Activated naive CD8-positive, alpha-beta T cell treated with anti-CD3 and anti-CD28 coated beads, Interleukin-2, amount 50 U/mL, for 16 hours (primary cell): Measurements from ENCODE around the gene PCDH20.
"Not testable (repeated sequence)": the region's sequence is repeated elsewhere in the genome, so short reads cannot be mapped to it uniquely, and the experiment has no call there.

Experiments used
- DNase-seq: peaks from one replicate; pipeline ENCODE4 v3.0.0-alpha.2; 2020; ENCODE audit warnings: low read depth, low spot score

Gene PCDH20

GRCh38 chr13:61415749-61416148 is at the start of gene PCDH20:
Gene PCDH20 (minus strand): TSS chr13:61415849. CDS start chr13:61415158, 691 bp downstream.
- no peak for DNase-seq

DNA sequence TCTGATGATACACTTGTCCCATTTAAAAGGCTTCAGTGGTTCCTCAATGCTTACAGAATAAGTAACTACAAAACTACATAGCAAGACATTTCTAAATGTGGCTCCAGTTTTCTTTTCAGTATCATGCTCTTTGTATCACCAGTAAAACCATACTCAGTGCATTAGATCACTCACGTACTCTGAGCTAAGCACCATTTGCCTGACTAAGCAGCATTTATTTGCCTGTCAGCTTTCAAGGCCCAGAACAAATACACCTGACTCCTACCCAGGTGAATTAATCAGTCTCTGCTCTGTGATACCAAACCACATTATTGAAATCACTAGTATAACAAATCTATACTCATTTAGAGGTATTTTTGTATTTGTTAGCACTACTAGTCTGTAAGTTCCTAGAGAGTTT is 47.4 kb upstream of the PCDH20 start:
- DNase-seq, result no peak

DNA sequence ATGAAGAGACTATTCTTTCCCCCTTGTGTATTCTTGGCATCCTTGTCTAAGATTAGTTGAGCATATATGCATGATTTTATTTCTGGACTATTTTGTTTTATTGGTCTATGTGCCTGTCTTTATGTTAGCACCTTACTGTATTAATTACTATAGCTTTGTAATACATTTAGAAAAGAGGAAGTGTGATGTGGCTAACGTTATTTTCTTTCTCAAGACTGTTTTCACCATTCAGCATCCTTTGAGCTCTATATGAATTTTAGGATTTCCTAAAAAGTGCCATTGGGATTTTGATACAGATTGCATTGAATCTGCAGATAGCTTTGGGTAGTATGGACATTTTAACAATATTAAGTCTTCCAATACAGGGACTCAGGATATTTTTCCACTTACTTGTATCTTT is 37.5 kb upstream of the PCDH20 start:
- no peak for DNase-seq

DNA sequence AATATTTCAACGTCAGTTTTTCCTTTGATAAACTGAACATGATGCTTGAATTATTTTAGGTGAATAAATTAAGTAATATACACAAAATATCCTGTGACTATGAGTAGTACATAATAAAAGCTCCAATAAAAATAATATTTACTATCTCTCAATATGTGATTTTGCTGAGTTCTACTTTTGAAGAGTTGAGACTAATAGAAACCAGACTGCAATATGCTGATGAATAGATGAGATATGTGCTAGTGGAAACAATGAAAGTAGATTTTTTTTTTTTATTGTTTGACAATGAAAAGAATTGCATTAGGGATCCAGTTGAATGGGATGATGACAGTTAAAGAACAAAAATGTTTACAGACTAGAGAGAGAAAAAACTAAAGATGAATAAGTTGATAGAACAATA is 16.4 kb upstream of the PCDH20 start:
- DNase-seq, result no peak

DNA sequence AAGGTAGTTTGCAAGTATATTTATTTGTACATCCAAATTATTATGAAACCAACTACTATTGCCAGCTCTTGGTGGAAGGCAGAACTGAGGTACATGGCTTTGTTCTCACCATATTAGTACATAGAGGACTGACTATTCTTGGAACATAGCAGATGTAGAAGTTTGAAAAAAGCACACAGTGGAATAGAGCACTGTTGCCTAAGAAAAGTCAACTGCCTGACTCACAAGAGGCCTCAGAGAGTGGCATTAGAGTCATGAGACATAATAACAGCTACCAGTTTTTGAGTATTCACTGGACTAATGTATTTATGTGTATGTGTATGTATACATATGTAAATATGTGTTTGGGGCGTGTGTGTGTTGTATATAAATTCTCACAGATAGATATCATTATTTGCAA is 8.3 kb upstream of the PCDH20 start:
- DNase-seq, result no peak

DNA sequence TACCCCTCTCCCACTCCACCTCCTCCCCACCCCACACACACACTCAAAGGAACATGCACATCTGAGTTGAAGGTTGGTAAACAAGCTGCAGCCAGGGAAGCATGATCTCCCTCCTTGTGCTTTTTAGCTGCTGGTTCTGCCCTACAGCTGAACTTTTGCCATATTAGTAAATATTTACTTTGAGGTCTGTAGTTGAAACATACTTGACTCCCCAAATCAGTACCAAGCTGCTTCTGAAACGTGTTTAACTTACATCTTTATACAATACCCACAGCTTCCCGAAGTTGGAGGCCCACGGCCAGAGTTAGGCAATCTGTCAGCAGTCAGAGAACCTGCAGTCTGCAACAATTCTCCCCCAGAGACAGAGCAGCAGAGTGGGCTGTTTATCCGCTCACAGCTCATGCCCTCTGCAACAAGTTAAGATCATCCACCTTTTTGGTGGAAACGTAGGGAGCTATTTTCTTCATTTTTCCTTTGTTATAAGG is 1.5 kb upstream of the PCDH20 start:
- no peak for DNase-seq

GRCh38 chr13:61415058-61415721 is 459 bp downstream of the PCDH20 start:
- DNase-seq, result no peak

DNA sequence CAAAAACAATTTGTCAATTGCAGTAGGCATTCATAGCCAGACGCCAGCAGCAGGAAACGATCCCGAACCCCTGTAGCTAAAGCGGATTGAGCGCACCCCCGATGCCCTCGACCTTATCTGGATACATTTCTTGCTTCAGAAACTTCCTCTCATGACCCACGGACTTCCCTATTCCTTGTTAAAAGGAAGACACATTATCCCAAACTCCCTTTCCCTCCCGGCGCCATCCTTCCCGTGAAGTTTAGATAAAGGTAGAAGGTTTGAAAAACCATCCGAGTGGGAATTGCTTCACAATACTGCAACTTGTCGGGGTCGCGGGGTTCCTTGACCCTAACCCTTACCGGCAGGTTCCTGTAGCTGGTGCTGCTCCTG is 977 bp downstream of the PCDH20 start:
- DNase-seq, result no peak

- DNase-seq, result no peak
Measured at GRCh38 chr13:61413572-61414535, 1.8 kb downstream of the PCDH20 start.

DNA sequence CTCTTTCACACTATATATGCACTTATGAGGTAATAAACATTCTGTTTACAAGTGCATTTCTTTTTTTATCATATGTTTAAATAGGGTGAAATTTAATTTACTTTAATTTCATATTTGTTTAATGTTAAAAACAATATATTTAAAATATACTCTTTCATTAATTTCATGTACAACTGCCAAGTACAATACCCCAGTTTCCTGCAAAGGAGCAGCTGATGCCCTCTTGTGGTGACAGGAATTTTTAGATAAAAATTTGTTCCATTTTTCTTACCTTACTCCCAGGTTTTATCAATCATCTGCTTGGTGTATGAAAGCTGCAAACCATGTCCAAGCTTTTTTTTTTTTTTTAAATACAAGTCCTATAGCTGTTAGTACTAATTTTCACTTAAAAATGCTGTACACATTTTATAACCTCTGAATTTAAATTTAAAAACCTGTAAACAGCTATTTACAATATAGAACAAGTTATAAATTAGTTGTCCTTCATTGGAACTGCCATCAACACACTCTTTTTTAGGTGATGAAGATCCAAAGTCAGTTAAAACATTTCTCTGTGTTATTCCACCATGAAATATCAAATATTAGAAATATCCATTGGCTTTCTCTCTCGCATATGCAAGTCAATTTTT is 4.9 kb downstream of the PCDH20 start:
- DNase-seq, result no peak

DNA sequence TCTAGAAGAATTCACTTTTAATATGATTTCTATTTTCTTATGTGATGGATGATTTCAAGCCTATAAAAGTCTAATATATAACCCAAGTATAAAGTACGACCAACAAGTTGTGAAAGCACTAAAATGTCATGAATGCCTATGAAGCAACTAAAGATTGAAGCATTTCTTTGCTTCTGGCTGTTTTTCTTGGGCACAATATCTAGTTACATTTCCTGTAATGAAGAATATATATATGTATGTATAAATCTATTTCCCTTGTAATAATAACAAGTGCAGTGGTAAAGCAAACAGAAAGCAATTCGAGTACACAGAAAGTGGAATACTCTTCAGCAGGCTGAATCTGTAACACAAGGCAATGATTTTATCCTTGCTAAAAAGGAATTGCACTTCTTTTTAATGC is 5.4 kb downstream of the PCDH20 start:
- DNase-seq, result no peak

DNA sequence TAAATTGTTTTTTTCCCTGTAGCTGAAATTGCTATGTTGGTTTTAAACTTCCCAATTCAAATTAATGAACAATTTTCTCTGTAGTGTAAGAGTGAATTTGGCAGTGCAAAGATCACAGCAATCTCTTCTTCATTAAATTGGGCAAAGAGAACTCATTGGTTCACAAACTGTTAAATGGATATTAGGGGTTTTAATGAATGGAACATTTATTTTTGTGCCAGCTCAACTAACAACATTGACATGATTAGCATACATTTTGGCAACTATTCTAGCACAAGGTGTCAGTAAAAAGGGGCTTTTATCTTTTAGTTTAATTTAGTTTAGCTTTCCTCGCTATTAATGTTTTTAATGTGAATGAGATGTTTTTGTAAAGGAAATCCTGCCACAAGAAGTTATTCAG is 7.1 kb downstream of the PCDH20 start:
- DNase-seq, result no peak

DNA sequence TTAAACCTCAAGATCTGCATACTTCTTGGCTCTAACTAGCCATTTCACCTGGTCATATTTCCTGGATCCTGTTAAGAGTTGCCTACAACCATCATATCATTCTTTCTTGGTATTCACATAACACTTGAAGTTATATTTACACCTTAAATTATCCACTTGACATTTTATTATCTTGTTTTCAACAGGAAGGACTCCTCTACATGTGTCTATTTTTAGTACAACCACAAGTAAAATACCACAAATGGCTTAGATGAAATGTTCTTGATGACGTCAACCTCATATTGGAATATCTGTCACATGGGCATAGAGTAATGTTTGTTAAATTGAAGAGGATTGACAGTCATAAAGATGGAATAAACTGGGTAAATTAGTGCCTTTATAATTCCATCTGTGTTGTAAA is 9.4 kb downstream of the PCDH20 start:
- DNase-seq, result no peak

- no peak for DNase-seq
Measured at GRCh38 chr13:61396121-61396520, 19.5 kb downstream of the PCDH20 start.

- DNase-seq, result no peak
Measured at GRCh38 chr13:61391426-61391825, 24.2 kb downstream of the PCDH20 start.

DNA sequence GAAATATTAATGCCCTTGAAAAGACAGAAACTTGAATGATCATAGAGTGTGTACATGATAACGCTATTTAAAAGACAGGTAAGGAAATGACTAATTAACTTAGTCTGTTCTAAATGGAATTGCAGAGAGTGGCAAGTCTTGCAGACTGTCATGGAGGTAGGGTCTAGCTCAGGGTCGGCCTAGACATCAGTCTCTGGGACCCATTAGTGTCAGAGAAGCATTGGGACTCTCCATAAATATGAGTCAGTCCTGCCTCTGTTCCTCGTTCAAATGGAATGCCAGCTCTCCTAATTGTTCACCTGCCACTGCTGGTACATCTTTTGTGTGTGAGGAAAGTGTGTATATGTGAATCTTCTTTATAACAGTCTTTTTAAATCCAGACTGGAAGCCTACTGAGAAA is 28.0 kb downstream of the PCDH20 start:
- DNase-seq, result no peak

- DNase-seq, result no peak
Measured at GRCh38 chr13:61383111-61383510, 32.5 kb downstream of the PCDH20 start.

GRCh38 chr13:61370520-61370919 is 45.1 kb downstream of the PCDH20 start:
- DNase-seq, result no peak

GRCh38 chr13:61364690-61365089 is 51.0 kb downstream of the PCDH20 start:
- not testable (repeated sequence) for DNase-seq

DNA sequence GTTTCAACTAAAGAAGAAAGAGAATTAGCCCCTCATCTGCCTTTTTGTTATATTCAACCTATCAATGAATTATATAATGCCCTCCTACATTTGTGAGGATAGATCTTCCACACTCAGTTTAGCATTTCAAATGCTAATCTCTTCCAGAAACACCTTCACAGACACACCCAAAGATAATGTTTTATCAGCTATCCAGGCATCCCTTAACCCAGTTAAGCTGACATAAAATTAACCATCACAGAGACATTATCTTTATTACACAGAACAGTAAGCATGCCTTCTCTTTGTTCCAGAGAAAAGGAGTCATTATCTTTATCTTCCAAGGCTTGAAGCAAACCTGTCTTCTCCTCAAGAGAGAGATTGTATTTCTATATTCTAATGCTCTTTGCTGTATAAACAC is 53.1 kb downstream of the PCDH20 start:
- no peak for DNase-seq
